Right hindlimb (tissue), 1 donor: ENCODE results near the gene EVC.
A peak's percentile ranks its signal among the peaks of the same experiment; 100 is the strongest.

Source experiments
- DNase-seq: peaks from one replicate; pipeline ENCODE4 v3.0.0-alpha.2; 2018

The EVC gene

DNA sequence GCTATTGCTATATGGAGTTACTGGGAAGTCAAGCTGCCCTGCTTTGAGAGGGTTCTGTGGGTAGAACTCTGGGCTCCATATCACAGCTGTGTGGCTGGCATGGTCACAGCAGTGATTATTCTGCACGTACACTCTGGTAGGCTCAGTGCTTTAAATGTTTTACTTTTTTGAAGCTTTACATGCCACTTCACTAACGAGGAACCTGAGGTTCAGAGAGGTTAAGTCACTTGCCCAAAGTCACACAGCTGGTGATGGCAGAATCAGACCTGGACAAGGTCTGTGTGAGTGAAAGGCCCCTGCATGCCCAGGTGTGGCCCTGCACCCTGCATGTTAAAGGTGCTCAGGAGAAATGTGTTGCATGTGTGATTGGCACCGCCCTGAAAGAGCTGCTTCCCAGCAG is 24.5 kb downstream of the EVC start:
- DNase-seq: no peak

DNA sequence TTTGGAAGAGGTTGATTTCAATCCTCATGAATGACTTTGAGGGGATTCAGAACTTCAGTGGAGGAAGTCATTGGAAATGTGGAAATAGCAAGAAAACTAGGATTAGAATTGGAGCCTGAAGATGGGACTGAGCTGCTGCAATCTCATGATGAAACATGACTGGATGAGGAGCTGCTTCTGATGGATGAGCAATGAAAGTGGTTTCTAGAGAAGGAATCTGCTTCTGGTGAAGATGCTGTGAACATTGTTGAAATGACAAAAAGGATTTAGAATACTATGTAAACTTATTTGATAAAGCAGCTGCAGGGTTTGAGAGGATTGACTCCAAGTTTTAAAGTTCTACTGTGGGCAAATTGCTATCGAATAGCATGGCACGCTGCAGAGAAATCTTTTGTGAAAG is 27.1 kb downstream of the EVC start:
- DNase-seq: no peak

DNA sequence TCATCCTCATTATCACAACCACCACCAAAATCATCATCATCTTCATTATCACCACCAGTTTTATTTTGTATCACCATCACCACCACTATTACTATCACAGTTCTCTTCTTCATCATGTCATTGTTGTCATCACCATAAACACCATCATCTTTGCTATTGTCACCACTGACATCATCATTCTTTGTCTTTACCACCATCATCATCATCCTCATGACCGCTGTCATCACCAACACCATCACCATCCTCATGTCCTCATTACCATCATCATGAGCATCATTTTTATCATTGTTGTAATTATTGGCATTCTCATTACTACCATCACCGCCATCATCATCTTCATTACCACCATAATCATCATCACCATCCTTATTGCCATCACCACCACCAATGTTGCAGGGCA is 31.4 kb downstream of the EVC start:
- DNase-seq: no peak

DNA sequence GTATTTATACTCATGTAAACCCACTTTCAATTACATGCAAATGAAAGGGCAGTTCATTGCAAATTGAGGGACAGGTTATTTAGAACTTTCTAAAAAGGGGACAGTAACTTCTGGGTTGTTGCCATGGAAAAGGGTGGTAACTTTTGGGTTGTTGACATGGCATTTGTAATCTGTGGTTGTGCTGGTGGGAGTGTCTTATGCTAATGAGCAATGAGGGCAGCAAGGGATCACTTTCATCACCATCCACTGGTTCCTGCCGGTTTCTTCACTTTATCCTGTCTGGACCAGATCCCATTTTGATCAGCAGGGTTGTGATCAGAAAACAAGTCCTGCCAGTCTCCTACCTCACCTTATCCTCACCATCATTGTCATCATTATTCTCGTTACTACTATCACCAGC is 32.0 kb downstream of the EVC start:
- no peak for DNase-seq

DNA sequence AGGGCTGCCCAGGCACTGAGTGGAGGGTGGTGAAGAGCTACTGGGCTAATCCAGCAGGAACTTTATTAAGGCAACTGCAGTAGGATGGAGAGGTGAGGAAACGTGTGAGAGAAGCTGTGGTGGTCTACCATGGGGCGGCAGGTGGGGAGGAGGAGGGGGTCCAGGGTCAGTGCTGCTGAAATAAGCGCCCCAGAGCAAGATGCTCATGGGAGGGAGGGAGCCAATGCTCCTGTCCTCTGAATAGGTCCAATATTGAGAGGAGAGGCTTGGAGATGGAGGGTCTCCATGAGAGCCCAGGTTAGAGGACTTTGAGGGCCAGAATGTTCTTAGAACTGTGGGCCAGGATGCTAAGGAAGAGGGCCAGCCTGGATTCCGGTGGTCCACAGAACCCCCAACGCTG is 35.2 kb downstream of the EVC start:
- DNase-seq: no peak

DNA sequence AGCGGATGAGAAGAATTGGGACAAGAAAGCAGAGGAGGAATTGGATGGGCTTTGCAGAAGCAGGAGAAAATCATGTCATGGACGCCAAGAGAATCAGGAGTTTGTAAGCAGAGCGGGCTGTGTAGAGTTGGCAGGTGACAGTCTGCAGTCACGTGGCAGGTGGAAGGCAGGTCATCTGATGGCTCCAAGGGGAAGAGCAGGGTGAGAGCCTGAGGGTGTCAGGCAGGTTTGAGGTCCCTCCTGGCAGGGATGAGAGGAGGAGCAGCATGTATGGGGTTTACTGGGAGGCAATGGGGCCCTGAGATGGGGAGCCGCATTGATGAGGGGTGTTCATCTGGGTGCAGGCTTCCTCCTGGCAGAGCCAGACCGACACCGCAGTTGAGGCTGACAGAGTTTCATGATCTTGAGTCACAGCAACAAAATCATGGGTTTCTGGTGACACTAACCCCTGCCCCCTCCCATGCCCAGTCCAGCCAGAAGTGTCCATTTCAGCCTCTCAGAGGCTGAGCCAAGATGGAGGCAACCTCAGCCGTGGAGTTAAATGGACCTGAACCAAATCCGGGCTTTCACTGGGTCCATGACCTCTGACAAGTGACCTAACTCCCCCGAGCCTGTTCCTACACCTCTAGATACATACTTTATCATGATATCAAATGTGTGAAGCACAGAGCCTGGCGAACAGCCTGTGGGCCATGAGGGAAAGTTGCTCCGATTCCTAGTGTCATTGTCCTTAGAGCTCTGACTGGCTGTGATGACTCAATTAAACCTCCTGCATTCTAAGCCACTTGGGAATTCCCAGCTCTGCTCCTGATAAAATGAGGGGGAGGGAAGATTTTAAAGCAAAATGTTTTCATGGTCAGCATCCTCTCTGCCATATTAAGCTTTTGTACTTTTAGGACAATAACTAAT is 36.1 kb downstream of the EVC start:
- DNase-seq: no peak

DNA sequence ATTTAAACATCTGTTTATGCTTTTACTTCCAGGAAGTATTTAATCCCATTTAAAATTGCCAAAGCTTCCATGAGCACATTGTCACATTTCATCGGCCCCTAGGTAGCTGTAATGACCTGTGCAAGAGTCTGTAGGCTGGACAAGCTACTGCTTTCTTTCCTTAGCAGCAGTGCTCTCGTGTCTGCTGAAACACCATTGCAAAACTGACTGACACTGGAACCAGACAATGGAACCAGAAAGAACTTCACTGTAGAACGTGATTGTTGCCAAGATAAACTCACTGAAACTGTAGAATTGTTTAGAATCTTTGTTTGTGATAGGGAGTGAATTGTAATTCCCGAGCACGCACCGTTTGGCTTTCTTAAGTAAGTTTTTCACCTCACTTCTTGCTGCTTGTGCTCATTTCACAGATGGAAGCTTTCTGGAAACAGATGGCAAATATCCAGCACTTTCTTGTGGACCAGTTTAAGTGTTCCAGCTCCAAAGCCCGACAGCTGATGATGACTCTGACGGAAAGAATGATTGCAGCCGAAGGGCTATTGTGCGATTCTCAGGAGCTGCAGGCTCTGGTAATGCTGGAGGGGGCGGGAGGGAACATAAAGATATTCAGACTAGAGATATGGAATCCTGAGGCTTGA is 36.9 kb downstream of the EVC start:
- DNase-seq: peak; percentile 61

DNA sequence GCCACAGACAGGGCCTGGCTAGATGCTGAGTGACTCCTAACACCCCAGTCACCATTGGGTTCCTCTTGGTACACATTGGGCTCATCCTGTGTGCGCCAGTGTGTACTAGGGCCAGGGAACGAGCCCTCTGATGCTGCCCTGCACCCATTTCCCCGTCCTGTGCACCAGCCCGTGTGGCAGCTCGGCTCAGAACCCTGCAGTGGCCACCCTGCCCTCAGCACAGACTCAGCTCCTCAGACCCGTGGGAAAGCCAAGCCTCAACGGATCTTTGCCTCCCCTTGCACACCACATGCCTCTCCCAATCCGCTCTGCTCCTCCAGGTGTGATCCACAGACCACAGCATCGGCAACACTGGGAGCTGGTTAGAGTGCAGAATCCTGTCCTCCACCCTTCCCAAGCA is 38.6 kb downstream of the EVC start:
- no peak for DNase-seq

DNA sequence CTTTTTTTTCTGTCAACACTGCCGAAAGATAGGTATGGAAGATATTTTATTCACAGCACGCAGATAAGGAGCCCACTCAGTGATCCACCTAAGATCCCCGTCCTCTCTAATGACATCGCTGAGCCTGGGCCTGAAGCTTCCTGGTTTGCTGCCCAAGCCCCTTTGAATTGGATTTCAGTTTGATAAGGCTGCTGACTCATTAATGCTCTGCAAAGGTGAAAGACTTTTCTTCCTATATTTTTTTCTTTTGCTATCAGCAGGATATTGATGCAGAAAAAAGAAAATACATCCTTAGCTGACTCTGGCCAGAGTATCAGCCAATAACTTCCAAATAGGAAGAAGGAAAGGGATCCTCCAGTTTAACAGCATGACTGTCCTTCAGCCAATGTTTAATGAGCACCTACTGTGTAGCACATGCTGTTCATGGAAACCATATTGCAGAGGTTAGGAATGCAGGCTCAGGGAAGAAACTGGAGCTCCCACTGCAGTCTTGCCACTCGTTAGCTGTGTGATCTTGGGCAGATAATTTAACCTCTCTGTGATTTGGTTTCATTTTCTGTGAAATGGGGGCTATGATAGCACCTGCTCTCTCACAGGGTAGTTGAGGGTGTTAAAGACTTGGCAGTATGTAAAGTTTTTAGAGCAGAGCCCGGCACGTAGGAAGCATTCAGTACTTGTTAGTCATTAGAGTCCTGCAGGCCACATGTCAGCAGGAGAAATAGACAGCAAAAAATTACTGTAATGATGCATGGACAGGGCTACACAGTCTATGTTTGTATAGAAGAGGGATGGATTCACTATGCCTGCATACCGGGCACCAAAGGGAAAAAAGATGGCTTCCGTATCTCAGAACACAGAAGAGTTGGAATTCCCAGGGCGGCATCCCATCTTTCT is 39.3 kb downstream of the EVC start:
- DNase-seq: no peak

DNA sequence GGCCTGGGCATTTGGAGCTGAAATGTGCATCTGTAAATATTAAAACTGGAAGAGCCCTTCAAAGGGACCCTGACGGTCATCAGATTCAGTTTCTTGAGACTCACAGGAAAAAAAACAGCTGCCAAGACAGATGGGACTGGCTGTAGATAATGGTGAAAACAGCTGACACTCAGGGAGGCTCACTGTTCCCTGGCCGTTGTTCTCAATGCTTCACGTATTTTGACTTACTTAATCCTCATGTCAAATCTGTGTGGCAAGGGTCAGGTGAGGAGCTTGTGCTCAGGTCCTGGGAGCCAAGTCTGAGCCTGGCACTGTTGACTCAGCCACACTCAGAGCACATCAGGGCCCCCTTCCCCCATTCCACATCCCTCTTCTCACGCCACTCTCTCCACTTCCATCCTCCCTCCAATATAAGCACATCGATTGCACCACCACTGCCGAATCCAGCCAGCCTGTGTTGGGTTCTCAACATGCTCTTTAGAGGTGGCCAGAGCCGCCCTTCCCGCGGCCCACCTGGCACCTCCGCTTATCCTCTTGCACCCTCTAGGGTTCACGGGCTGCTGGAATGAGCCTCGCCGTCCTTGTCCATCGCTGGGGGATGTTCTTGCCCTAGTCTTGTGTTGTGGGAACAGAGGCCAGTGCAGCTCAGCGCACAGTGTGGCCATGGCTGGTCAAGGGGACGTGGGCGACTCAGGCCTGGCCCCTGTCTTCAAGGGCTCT is 40.1 kb downstream of the EVC start:
- DNase-seq: peak; percentile 51

DNA sequence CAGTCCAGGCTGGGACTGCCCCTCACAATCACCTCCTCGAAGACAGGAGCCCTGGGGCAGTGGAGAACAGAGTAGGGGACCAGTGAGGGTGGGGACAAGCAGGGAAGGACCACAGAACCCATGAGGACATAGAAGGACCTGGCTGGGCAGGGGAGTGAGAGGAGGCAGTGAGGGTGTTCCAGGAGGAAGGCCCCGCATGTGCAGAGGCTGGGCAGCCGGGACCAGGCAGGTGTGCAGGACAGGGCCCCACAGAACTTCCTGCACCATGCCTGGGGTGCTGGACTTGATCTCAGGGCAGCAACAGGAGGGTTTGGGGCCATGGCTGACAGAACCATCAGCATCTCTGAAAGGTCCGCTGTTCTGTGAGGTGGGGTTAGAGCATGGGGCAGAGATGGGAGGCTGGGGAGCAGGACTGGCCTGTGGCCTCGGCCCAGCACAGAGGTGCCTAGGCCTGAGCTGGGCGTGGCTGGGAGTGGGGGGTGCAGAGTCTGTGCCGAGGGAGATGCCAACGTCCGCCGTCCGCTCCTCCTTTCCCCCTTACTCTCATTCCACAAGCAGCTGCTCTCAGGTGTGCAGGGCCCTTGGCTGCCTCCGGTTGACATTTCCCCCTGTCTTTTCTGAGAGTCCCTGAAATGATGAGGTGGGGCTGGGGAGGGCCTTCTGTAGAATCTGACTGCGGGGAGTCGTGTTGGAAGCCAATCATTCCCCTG is 40.8 kb downstream of the EVC start:
- DNase-seq: no peak

DNA sequence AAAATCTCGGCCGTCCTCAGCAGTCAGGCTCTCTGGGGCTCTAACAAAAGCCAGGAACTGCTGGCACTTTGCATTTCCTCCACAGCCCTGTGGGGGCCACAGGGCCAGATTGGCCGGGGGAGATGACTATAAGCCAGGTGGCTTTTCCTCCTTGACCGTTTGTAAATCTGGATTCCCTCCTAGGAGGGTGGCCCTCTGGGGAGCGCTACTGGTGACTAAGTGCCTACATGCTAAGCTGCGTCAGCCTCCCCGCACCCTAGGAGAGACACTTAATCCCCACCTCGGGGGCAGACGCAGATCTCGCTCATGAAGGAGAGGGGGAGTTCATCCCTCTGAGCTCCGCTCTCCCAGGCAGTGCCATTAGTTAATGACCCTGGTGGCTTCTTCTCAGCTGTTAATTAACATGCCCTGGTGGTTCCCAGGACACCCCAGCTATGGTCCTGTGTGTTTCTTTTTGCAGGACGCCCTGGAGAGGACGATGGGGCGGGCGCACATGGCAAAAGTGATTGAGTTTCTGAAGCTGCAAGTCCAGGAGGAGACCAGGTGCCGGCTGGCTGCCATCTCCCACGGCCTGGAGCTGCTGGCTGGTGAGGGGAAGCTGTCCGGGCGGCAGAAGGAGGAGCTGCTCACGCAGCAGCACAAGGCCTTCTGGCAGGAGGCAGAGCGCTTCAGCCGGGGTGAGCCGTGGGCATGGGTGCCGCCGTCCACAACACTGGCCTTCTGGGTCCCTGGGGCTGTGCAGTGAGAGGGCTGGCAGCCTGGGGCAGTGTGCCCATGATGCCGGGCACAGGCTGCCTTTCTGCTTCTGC is 41.6 kb downstream of the EVC start:
- no peak for DNase-seq

DNA sequence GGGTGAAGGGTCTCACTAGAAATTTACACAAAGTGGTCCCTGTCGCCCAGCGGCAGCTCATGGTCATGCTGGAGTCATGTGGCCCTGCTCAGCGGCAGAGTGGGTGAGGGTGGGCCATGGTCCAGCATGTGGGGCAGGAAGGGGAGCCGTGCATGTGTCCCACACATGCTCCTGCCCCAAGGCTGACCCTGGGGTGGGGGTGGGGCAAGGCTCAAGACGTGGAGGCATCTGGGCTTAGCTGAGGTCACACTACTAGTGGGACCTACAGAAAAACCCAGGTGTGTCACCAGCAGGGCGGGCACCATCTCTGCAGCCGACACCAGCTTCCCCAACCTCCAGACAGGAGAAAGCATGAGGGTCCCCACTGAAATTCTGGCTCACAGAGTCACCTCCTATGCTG is 42.4 kb downstream of the EVC start:
- DNase-seq: no peak

DNA sequence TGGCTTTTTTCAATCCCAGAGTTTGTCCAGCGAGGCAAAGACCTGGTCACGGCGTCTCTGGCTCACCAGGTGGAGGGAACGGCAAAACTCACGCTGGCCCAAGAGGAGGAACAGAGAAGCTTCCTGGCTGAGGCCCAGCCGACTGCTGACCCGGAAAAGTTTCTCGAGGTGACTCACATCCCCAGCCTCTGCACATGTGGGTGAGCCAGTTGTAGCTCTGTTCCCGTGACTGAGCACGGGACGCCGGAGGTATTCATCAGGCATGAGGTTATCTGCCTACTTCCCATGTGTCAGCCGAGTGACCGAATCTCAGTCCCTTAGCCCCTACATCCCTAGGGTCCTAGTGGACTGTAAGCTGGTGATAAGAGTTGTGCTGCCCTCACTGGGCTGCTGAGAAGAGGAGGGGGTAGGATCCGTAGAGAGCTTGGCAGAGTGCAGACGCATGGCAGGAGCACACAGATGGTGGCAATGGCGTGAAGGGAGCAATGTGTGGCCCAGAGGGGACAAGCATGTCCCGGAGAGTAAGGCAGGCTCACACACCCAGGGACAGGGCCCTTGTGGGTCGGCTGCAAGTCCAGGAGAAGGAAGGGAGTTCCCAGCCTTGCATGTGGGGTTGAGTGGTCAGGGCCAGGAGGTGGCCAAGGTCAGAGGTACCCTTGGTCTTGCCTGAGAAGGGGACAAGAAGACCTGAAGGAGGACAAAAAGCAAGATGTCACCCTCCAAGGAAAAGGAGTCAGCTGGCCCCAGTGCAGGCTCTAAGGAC is 42.9 kb downstream of the EVC start:
- no peak for DNase-seq

DNA sequence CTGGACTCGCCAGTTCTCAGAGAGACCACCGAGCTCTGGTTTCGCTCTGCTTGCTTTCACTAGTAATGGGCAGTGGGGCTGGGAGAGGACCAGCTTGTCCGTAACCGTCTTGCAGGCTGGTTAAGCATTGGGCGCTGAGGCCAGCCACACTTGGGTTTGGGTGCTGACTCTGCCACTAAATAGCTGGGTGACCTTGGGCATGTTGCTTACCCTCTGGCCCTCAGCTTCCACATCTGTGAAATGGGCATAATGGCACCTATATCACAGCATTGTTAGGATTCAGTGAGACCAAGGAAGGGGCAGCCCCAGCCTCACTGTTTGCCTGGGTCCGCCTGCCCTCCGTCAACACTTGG is 43.5 kb downstream of the EVC start:
- DNase-seq: no peak

DNA sequence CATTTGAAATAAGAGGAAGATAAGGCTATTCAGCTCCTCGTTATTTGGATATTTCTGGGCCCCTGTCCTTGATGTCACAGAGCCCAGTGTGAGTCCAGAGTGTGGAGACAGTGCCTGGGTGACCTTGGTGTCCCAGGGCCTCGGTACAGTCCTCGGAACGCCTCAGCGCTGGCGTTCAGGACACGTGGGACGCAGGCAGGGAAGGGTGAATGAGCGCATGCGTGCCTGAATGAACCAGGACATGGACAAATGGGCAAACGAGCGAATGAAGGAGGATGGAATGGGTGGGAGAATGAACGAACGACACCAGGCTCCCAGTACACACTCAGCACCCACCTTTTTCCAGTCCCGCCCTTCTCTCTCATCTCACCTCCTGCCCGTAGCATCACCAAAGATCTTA is 44.2 kb downstream of the EVC start:
- no peak for DNase-seq

DNA sequence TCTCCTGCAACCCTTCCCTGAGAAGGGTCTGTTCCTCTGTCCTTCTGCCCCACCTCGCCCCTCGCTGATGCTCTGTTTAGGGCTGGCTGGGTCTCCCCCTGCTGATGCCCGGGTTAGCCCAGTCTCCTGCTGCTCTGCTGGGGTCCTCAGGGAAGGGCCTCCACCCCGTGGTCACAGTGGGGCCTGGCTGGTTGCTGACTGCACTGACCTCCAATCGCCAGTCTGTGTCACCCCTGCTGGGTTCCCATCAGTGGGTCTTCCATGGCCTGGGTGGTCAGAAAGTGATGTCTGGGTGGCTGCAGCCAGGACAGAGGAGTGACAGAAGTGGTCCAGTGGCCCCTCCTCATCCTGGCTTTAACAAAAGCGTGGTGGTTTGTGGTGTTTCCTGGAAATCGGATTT is 44.7 kb downstream of the EVC start:
- no peak for DNase-seq

DNA sequence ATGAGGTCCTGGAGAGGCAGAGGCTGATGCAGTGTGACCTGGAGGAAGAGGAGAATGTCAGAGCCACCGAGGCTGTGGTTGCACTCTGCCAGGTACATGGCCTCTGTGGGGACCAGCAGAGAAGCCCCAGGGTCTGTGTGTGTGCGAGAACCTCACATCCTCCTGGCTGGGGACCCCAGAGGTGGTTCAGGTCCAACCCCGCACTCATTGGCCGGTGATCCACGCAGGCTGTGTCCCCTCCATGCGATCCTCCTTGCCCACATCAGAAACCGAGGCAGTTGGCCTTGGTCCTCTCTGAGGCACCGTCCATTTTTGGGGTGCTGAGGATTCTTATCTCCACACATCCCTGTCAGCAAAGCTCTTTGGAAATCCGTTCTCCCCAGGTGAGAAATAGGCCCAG is 45.3 kb downstream of the EVC start:
- no peak for DNase-seq

DNA sequence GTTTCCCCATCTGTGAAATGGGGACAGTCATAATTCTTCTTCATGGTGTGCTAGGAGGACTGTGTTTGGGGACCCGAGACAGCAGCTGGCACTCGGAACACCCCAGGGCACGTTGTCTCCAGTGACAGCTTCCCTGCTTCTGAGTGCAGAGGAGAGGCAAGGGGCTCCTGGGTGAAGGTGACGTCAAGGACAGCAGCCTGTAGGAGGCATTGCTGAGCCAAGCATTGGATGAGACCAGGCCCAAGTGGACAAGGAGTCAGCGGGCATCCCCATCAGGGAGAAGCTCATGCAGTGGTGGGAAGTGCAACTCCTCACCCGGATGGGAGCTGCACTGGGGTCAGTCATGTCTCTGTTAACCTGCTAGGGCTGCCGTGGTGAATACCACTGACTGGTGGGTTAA is 46.1 kb downstream of the EVC start:
- DNase-seq: no peak

DNA sequence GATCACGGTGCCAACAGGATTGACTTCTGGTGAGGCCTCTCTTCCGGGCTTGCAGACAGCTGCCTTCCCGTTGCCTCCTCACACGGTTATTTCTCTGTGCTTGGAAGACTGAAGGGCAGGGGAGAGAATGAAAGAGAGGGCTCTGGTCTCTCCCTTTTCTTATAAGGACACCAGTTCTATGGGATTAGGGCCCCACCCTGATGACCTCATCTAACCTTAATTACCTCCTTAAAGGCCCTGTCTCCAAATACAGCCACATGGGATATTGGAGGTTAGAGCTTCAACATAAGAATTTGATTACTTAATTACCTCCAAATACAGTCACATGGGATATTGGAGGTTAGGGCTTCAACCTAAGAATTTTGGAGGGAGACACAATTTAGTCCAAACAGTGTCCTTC is 46.5 kb downstream of the EVC start:
- DNase-seq: no peak

DNA sequence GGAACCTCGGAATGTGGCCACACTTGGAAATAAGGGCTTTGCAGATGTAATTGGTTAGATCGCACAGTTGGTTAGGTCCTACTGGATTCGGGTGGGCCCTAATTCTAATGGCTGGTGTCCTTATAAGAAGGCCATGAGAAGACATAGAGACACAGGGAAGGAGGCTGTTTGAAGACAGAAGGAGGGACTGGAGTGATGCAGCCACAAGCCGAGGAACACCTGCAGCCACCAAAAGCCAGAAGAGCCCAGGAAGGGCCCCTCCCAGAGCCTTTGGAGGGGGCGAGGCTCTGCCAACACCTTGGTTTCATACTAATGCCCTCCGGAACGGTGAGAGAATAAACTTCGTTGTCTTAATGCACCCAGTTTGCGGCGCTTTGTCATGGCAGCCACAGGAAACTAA is 47.0 kb downstream of the EVC start:
- DNase-seq: no peak
